ENCODE data around the gene SLC22A23.

SLC22A23 gene

DNA sequence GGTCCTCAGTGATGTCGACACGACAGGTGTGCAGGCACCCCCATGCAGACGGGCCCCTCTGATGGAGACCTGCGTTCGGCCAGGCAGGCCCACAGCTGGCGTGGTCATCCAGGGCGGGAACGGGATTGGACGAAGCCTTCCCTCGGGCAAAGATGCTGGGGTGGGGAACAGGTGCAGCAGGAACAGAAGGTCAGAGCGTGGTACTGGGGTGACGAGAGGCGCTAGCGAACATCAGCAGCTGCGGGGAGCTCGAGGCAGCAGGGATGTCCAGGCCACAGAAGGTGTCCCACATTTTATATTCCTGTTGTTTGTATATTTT is 96.2 kb downstream of the SLC22A23 start:
- Histone ChIP-seq H3K4me1 (ENCODE audit: control insufficient read depth in 1 of 2, insufficient read depth in 1 of 2, low read depth in 1 of 2, low read length in 1 of 2) (peaks cover 0 to 5% of the 10 kb centered on the region in 2 experiments), H3K4me3 (ENCODE audit: low read depth in 1 of 2, low read length in 1 of 2) (no peak overlapping the region), H3K27me3 (peaks cover 28% of the 10 kb centered on the region), H3K9me3 (no peaks in the 10 kb centered on the region), H3K27ac (no peak overlapping the region), H3K36me3 (no peaks in the 10 kb centered on the region)
- TF ChIP-seq CTCF (IDR thresholded peaks at IDR 0.05): no peak

DNA sequence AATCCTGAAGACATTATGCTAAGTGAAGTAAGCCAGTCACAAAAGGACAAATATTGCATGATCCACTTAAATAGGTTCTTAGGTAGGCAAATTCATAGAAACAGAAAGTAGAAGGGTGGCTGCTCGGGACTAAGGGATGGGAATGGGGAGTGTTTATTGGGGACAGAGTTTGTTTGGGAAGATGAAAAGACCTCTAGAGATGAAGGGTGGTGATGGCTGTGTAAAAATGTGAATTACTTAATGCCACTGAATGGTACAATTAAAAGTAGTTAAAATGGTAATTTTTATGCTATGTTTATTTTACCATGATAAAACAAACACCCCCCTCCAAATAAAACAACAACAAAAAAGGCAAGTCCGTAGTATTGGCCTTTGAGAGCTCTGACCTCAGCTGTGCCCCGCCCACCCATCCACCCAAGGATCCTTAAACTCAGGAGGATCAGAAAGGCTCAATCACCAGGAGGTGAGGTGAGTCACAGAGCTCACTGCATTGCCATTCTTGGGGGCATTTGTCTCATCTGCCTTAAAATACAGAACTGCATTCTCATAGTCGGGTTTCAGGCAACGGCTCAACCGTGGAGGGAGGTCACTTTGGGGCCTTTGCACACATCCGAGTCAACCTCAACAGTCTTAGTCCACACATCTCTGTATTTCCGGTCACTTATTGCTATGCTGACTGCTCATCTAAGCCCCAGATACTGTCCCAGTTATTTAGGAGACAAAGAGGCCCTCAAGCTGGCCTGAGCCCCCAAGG is 96.7 kb downstream of the SLC22A23 start:
- Histone ChIP-seq H3K27ac (no peak overlapping the region), H3K27me3 (peaks cover 33% of the 10 kb centered on the region), H3K4me1 (ENCODE audit: control insufficient read depth in 1 of 2, insufficient read depth in 1 of 2, low read depth in 1 of 2, low read length in 1 of 2) (peaks cover 0 to 5% of the 10 kb centered on the region in 2 experiments), H3K36me3 (no peaks in the 10 kb centered on the region), H3K4me3 (ENCODE audit: low read depth in 1 of 2, low read length in 1 of 2) (no peak overlapping the region), H3K9me3 (no peaks in the 10 kb centered on the region)
- no peak for TF ChIP-seq CTCF (IDR thresholded peaks at IDR 0.05)

DNA sequence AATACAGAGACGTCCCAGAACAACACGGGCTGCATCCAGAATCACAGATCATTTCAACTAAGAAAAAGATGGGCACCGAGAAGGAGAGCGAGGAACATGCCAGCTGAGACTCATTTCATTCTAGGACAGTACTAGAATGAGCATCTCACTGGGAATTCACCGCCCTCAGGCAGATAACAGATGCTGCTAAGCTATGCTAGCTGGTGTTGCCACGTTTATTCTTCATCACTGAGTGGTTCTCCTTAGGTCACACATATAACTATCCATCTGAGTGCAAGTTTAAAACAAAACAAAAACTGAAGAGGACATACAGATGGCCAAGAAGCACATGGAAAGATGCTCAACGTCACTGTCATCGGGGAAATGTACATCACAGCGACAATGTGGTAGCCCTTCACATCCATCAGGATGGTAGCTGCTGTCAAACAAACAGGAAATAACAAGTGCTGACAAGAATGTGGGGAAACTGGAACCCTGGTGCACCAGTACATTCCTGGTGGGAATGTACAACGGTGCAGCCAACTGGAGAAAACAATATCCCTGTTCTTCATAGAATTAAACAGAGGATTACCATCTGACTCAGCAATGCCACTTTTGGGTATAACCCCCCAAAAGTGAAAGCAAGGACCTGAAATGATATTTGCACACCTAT is 97.6 kb downstream of the SLC22A23 start:
- H3K4me1 ChIP-seq (ENCODE audit: control insufficient read depth in 1 of 2, insufficient read depth in 1 of 2, low read depth in 1 of 2, low read length in 1 of 2): peaks cover 0 to 5% of the 10 kb centered on the region in 2 experiments

GRCh38 chr6:3358413-3359100 is 98.3 kb downstream of the SLC22A23 start:
- Histone ChIP-seq H3K4me3 (ENCODE audit: low read depth in 1 of 2, low read length in 1 of 2) (no peak overlapping the region), H3K36me3 (no peaks in the 10 kb centered on the region), H3K9me3 (no peaks in the 10 kb centered on the region), H3K4me1 (ENCODE audit: control insufficient read depth in 1 of 2, insufficient read depth in 1 of 2, low read depth in 1 of 2, low read length in 1 of 2) (peaks cover 0 to 5% of the 10 kb centered on the region in 2 experiments), H3K27ac (no peak overlapping the region), H3K27me3 (peaks cover 49% of the 10 kb centered on the region)
- TF ChIP-seq CTCF (IDR thresholded peaks at IDR 0.05): no peak

More for the DNA sequence above, 97.6 kb downstream of the SLC22A23 start:
- Histone ChIP-seq H3K27me3 (peaks cover 43% of the 10 kb centered on the region), H3K9me3 (no peaks in the 10 kb centered on the region), H3K36me3 (no peaks in the 10 kb centered on the region), H3K27ac (no peak overlapping the region), H3K4me3 (ENCODE audit: low read depth in 1 of 2, low read length in 1 of 2) (no peak overlapping the region)
- TF ChIP-seq CTCF (IDR thresholded peaks at IDR 0.05): no peak

GRCh38 chr6:3357678-3358077 is 99.2 kb downstream of the SLC22A23 start:
- TF ChIP-seq CTCF (IDR thresholded peaks at IDR 0.05): no peak
- H3K4me3 ChIP-seq (ENCODE audit: low read depth in 1 of 2, low read length in 1 of 2): no peak overlapping the region
- peaks cover 0 to 5% of the 10 kb centered on the region in 2 experiments for H3K4me1 ChIP-seq (ENCODE audit: control insufficient read depth in 1 of 2, insufficient read depth in 1 of 2, low read depth in 1 of 2, low read length in 1 of 2)
- H3K27ac ChIP-seq: no peak overlapping the region
- no peaks in the 10 kb centered on the region for H3K9me3 ChIP-seq
- H3K36me3 ChIP-seq: no peaks in the 10 kb centered on the region
- peaks cover 58% of the 10 kb centered on the region for H3K27me3 ChIP-seq

All from neutrophil (primary cell).